Activated CD4-positive, alpha-beta T cell treated with anti-CD3 and anti-CD28 coated beads for 4 hours (primary cell): ENCODE measurements around the gene SMYD3.
"Not testable (repeated sequence)": the region's sequence is repeated elsewhere in the genome, so short reads cannot be mapped to it uniquely, and the experiment has no call there.

ENCODE experiments used
- DNase-seq, 2 donors: peaks; one replicate each; pipeline ENCODE4 v3.0.0-alpha.2; 2020

The SMYD3 gene

GRCh38 chr1:246415028-246415427 is 92.1 kb downstream of the SMYD3 start:
- DNase-seq, result no peak

GRCh38 chr1:246413430-246413829 is 93.6 kb downstream of the SMYD3 start:
- DNase-seq, result no peak

- no peak for DNase-seq
These were observed 103.0 kb downstream of the SMYD3 start for GRCh38 chr1:246404078-246404477.

DNA sequence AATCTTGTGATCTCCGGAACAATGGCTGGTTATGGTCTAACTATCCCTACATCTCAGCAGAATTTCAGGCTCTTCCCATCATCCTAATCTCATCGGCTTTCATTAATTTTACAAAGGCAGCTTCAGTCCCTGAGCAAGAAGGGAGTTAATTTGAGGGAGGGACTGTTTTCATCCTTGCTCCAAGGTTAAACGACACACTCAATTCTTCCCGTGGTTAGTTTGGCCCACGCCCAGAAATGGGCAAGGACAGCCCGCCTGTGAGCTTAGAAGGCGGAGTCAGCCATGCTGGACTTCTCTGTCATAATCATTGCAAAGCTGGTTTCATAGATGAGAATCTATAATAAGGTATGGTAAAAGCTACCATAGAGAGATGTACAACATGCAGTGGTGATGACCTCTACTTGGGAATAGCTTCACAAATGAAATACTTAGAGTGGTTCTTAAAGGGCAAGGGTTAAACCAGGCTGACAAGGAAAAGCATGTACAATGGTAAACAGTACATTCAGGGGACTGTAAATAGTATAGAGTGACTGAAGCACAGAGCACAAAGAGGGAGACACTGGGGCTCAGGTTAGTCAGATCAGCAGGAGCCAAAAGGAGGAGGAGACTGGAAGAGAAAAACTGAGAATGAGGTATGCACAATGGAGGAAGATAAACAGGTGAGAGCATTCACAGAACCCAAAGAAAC is 108.8 kb downstream of the SMYD3 start:
- no peak for DNase-seq

DNA sequence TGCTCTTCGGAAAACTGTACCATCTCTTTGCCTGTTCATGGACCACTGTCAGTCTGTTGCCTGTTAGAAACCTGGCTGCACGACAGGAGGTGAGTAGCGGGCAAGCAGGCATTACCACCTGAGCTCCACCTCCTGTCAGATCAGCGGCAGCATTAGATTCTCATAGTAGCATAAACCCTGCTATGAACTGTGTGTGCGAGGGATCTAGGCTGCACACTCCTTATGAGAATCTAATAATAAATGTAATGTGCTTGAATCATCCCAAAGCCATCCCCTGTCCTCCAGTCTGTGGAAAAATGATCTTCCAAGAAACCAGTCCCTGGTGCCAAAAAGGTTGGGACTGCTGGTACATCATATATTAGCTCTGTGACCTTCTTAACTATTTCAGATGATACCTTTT is 110.0 kb downstream of the SMYD3 start:
- DNase-seq, result no peak

- DNase-seq, result no peak
These were observed 110.8 kb downstream of the SMYD3 start for GRCh38 chr1:246396322-246396721.

DNA sequence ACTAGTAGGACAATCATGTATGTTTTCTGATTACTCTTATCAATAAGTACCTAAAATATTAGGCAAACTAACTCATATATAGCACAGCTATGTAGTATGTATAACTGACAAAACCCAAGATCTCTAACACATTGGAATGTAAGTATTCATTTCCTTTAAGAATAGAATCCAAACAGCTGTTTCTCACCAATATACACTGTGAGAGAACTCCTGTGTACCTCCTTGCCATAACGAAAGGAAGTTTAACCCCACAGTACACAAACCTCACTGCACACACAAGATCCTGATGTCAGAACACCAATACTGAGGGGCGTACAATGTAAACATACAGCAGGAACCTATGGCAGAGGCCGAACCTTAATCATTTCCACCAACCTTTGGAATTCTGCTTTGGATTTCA is 113.0 kb downstream of the SMYD3 start:
- DNase-seq, result no peak

GRCh38 chr1:246390855-246391254 is 116.2 kb downstream of the SMYD3 start:
- DNase-seq, result no peak

DNA sequence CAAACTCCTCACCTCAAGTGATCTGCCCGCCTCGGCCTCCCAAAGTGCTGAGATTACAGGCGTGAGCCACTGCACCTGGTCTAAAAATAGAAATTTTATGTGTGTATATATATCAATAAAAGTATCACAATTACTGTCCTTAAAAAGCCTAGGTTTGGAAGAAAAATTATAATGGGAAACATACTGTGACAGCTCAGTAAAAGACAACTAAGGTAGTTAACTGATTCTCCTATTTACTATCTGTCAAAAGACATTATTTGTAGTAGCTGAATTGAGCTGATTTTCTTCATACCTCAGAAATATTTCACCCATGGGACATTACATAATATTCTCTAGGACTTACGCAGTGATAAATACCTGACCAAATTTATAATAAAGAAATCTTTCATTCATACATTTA is 122.5 kb downstream of the SMYD3 start:
- no peak for DNase-seq

GRCh38 chr1:246383791-246384190 is 123.3 kb downstream of the SMYD3 start:
- no peak for DNase-seq

DNA sequence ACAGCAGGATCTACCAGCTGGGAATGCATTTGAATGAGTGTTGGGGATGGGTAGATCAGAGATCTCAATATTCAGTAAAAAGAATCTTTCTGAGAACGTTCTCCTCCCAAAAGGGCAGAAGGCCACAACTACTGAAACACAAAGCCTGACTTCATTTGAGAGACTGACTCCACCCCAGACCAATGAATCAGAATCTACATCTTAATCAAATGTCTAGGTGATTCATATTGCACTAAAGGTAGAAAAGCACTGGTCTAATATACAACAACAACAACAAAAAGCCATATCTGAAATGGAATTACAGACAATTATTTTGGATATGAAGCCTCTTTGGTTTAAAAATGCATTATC is 123.9 kb downstream of the SMYD3 start:
- no peak for DNase-seq

DNA sequence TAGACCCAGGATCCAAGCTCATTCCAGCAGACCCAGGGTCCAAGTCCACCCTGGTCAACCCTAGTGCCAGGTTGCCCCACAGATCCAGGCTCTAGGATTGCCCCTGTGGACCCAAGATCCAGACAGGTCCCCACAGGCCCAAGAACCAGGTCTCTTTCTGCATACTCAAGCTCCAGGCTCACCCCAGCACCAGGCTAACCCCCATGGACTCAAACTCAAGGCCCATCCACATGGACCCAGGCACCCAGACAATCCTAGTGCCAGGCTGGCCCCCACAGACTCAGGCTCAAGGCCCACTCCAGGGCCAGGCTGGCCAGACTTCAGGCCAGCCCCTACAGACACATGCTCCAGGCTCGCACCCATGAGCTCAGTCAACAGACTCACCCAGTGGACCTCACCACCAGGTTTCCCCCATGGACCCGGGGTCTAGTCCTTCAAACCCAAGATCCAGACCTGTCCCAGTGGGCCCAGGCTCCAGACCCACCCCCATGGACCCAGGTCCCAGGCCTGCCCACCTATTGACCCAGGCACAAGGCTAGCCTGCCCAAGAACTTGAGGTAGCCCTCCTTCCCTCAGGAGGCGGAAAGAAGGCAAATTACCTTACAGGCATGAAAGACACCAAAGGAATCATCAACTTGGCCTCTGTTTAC is 124.4 kb downstream of the SMYD3 start:
- DNase-seq, result no peak

DNA sequence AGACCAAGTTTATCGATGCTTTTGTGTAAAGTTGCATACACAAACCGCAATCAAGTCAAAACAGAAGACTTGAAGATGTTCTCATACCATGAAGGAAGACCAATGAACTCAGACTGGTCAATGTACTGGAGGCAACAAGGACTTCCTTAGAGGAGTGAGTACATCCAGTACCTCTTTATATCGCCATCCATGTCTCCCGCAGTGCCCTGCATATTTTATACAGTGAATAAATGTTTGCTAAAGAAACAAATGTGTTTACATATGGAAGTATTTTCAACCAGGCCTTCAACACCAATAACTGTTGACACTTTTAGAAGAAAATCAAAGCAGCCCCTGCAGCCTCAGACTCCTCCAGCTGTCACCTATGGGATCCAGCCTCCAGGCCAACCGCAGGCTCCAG is 125.6 kb downstream of the SMYD3 start:
- DNase-seq, result no peak

GRCh38 chr1:246377625-246378153 is 129.4 kb downstream of the SMYD3 start:
- no peak for DNase-seq

DNA sequence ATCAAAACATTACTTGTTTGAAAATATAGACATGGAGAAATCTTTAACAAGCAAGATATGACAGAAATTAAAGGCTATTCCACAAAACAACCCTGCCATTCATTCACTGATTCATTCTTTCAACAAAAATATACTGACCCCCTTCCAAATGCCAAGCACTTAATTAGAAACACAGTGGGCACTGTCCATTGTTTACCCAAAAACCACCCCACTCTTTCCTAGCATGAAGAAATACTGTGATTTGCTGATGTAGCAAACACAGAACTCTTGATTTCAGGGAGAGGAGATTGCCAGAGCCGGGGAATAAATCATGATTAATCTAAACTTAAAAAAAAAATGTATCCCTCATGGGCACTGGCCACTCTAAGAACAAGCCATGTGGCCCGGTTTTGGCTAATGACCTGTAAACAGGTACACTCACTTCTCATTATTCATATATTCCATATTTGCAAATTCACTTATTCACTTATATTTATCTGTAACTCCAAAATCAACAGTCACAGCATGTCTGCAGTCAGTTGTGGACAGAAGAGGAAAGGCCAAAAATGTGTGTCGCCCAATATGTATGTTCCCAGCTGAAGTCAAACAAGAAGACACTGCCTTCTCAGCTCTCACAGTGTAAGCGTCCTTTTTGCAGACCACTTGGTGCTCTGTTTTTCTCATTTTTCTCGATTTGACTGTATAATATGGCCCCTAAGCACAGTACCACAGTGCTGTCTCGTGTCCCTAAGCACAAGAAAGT is 133.1 kb downstream of the SMYD3 start:
- no peak for DNase-seq

GRCh38 chr1:246372559-246372958 is 134.5 kb downstream of the SMYD3 start:
- DNase-seq, result no peak

DNA sequence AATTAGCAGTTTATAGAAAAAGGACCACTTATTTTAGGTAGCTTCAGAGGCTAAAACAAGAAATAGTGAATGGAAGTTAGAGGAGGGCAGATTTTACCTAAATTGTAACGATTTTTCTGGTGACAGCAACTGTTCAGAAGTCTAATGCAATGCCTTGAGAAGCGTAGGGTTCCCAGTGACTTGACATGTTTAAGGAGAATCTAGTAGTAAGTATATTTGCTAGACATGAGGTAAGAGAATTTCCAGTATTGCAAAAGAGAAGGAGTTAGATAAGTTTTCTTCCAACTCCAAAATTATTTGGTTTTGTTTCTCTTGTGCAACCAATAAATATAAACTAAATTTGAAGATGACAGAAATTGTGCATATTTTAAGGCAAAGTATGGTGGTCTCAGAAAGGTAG is 140.0 kb downstream of the SMYD3 start:
- DNase-seq, result no peak

- DNase-seq, result no peak
These were observed 141.4 kb downstream of the SMYD3 start for GRCh38 chr1:246365708-246366107.

GRCh38 chr1:246364415-246364941 is 142.6 kb downstream of the SMYD3 start:
- DNase-seq, result no peak

- DNase-seq, result not testable (repeated sequence)
These were observed 150.0 kb downstream of the SMYD3 start for GRCh38 chr1:246357014-246357598.

GRCh38 chr1:246355411-246356230 is 151.5 kb downstream of the SMYD3 start:
- DNase-seq, result no peak

GRCh38 chr1:246351721-246352120 is 155.4 kb downstream of the SMYD3 start:
- no peak for DNase-seq
